Osteocyte (in vitro differentiated cells): ENCODE measurements around the gene XKR8. TPM values are rescaled to one million over a fixed set of nuclear protein-coding genes. Genes with fewer than 3 reads are reported as not detected.
A peak's percentile ranks its signal among the peaks of the same experiment; 100 is the strongest.

Experiments
- DNase-seq: peaks from one replicate; pipeline ENCODE4 v3.0.0; 2021; ENCODE audit warnings: mixed read lengths; ENCODE audit not compliant: unreplicated experiment; ENCODE audit errors: extremely low spot score
- H3K27ac Mint-ChIP-seq: one replicate; pipeline ENCODE4 v1.8.0; 2021; ENCODE audit warnings: mild to moderate bottlenecking, mixed read lengths; ENCODE audit not compliant: unreplicated experiment
- H3K27me3 Mint-ChIP-seq: one replicate; pipeline ENCODE4 v1.8.0; 2021; ENCODE audit warnings: mixed read lengths; ENCODE audit not compliant: unreplicated experiment
- H3K36me3 Mint-ChIP-seq: one replicate; pipeline ENCODE4 v1.8.0; 2021; ENCODE audit warnings: mixed read lengths; ENCODE audit not compliant: unreplicated experiment
- H3K4me1 Mint-ChIP-seq: one replicate; pipeline ENCODE4 v1.8.0; 2021; ENCODE audit warnings: mixed read lengths; ENCODE audit not compliant: unreplicated experiment
- H3K4me3 Mint-ChIP-seq: one replicate; pipeline ENCODE4 v1.8.0; 2021; ENCODE audit warnings: mild to moderate bottlenecking, moderate library complexity, mixed read lengths; ENCODE audit not compliant: unreplicated experiment
- H3K9me3 Mint-ChIP-seq: one replicate; pipeline ENCODE4 v1.8.0; 2021; ENCODE audit warnings: mixed read lengths; ENCODE audit not compliant: unreplicated experiment
- total RNA-seq: library from RNA; stranded (reverse); gene quantifications from 2 replicates; pipeline ENCODE4 v1.2.1, GENCODE V29; 2021
- TF ChIP-seq, protein P1 (sequence below): fragments of 200-600 bp; sonication (generic); IDR thresholded peaks from 2 replicates; pipeline ENCODE4 v1.5.0; 2021; ENCODE audit warnings: antibody characterized with exemption, mild to moderate bottlenecking, moderate library complexity

XKR8 gene
- total RNA-seq, 1 donor from 2014 or later: 3.8 TPM

DNA sequence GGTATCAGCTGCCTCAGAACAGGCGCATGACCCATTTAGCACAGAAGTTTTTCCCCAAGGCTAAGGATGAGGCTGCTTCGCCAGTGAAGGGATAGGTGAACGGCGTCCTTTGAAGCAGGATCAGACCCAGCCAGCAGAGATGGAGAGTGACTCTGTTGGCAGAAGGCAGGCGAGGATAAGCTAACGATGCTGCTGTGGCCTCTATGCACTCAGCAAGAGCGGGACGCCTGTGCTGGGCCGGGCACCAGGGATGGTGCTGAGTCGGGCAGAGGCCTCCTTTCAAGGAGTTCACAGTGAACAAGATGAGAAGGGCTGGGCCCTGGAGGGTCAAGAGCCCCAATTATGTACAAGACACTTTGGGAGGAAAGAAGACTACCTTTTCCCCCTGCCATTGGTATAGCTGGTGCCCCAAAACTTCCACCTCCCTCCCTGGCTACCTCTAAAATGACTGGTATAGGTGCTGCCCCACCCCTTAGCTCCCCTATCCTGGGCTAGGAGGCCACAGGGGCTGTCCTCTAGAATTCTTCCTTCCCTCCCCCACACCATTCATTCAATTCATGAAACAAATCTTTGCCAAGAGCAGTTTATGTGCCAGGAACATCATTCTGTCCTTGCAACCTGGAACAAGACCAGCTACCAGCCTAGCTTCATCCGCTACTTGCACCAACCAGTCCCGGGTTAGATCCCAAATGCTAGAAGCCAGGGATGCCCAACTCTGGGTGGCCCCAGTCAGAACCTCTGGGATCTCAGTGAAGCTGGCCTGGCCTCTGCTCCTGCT, 7.5 kb downstream of the XKR8 start:
- Mint-ChIP-seq H3K9me3 (no peaks in the 10 kb centered on the region), H3K36me3 (peaks cover 16% of the 10 kb centered on the region), H3K4me3 (no peak overlapping the region), H3K27ac (no peak overlapping the region), H3K27me3 (no peaks in the 10 kb centered on the region), H3K4me1 (peaks cover 9% of the 10 kb centered on the region)
- TF ChIP-seq, protein P1, sequence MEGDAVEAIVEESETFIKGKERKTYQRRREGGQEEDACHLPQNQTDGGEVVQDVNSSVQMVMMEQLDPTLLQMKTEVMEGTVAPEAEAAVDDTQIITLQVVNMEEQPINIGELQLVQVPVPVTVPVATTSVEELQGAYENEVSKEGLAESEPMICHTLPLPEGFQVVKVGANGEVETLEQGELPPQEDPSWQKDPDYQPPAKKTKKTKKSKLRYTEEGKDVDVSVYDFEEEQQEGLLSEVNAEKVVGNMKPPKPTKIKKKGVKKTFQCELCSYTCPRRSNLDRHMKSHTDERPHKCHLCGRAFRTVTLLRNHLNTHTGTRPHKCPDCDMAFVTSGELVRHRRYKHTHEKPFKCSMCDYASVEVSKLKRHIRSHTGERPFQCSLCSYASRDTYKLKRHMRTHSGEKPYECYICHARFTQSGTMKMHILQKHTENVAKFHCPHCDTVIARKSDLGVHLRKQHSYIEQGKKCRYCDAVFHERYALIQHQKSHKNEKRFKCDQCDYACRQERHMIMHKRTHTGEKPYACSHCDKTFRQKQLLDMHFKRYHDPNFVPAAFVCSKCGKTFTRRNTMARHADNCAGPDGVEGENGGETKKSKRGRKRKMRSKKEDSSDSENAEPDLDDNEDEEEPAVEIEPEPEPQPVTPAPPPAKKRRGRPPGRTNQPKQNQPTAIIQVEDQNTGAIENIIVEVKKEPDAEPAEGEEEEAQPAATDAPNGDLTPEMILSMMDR: no peak
- no peak for DNase-seq

DNA sequence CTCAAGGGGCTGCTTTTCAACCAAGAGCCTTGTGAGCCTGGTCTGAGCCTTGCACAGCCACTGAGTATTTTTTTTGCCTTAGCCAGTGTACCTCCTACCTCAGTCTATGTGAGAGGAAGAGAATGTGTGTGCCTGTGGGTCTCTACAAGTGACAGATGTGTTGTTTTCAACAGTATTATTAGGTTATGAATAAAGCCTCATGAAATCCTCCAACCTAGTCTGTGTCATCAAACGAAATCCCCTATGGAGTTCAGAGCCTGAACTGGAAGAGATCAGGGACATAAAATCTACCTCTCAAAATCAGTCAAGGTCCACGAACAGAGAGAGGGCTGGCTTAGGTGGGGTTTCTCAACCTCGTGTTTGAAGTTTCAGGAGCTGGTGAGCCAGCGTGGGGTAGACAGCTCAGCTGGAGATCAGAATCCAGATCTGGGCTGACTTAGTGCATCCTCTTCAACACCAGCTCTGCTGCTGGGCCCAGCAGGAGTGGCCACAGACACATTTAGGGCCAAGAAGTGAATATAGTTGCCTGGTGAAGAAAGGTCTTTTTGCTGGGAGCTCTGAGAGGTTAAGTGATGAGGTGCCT, 8.2 kb downstream of the XKR8 start:
- TF ChIP-seq, protein P1: no peak
- Mint-ChIP-seq H3K27me3 (no peaks in the 10 kb centered on the region), H3K4me1 (peaks cover 12% of the 10 kb centered on the region), H3K27ac (no peak overlapping the region), H3K36me3 (peaks cover 16% of the 10 kb centered on the region), H3K9me3 (no peaks in the 10 kb centered on the region), H3K4me3 (no peak overlapping the region)
- no peak for DNase-seq

DNA sequence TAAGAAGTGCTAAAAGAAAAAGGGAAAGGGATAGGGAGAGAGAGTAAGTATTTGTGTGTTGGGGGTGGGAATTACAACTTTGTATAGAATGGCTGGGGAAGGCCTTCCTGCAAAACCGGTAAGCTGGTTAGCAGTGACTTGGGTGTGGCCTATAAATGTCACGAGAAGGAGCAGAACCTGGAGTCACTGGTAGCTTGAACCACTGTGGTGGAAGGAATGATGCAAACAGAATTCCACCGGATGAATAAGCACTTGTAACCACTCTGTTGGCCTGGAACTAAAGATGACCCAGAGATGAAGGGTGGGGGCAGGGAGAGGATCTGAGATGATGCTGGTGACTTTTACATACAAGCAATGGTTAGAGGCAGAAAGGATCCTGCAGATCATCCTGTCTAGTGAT, 8.9 kb downstream of the XKR8 start:
- no peak overlapping the region for H3K27ac Mint-ChIP-seq
- no peak for DNase-seq
- H3K4me1 Mint-ChIP-seq: peaks cover 12% of the 10 kb centered on the region
- no peaks in the 10 kb centered on the region for H3K9me3 Mint-ChIP-seq
- no peak overlapping the region for H3K4me3 Mint-ChIP-seq
- peaks cover 16% of the 10 kb centered on the region for H3K36me3 Mint-ChIP-seq
- no peaks in the 10 kb centered on the region for H3K27me3 Mint-ChIP-seq
- TF ChIP-seq, protein P1: no peak

DNA sequence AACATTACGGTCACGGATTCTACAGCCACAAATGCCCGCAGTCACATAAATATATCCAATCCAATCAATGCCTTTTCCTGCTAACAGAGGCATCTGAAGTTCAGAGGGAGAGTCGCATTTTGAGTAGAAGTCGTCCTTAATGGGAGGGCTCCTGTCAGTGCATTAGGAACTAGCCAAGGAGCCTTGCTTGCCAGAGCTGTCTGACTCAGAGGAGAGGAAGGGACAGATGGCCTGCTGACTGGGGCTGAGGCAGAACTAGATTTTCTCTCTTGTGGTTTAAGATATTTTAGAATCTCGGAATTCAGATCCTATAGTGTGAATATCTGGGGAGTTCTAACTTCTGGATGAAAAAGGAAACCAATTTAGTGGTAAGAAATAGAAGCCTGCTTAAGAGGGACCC, 10.6 kb downstream of the XKR8 start:
- DNase-seq: no peak
- Mint-ChIP-seq H3K9me3 (no peaks in the 10 kb centered on the region), H3K4me1 (peaks cover 12% of the 10 kb centered on the region), H3K27me3 (no peaks in the 10 kb centered on the region), H3K36me3 (peaks cover 17% of the 10 kb centered on the region), H3K27ac (no peak overlapping the region), H3K4me3 (no peak overlapping the region)
- TF ChIP-seq, protein P1: no peak

DNA sequence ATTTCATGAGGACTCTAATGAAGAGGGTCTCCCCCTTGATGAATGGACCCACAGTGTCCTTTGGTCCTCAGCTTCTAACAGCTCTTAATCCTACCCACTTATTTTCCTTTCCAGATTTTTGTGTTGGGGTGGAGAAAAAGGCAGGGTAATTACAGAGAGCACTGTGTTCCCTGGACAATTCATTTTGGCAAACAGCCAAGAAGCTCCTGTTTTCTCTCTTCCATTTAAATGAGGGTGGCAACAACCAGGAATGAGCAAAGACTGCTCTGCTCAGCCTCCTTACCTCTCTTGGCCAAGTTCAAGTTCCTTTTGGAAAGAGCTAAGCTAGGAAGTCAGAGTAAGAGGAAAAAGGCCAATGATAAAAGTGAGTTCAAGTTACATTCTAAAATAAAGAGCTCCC, 11.9 kb downstream of the XKR8 start:
- H3K27ac Mint-ChIP-seq: peak overlapping the region; percentile 34
- H3K4me1 Mint-ChIP-seq: peaks cover 12% of the 10 kb centered on the region
- H3K4me3 Mint-ChIP-seq: no peak overlapping the region
- DNase-seq: no peak
- H3K9me3 Mint-ChIP-seq: no peaks in the 10 kb centered on the region
- H3K27me3 Mint-ChIP-seq: no peaks in the 10 kb centered on the region
- peaks cover 15% of the 10 kb centered on the region for H3K36me3 Mint-ChIP-seq
- TF ChIP-seq, protein P1: no peak
